Large intestine (tissue), 3 donors: Measurements from ENCODE around the gene GPC5. TPM values are rescaled to one million over a fixed set of nuclear protein-coding genes. Genes with fewer than 3 reads are reported as not detected.

Experiments
- DNase-seq, 2 donors: peaks; one replicate each; pipeline versions ENCODE4 v3.0.0 to v3.0.0-alpha.2; 2013
- H3K27ac ChIP-seq: one replicate; pipeline ENCODE4 v1.5.1; 2013; ENCODE audit warnings: low read length
- H3K27me3 ChIP-seq: 2 replicates; pipeline ENCODE4 v1.6.1; 2013; ENCODE audit warnings: low read length; ENCODE audit not compliant: control insufficient read depth, insufficient read depth
- H3K36me3 ChIP-seq: 2 replicates; pipeline ENCODE4 v1.6.1; 2013; ENCODE audit warnings: low read length; ENCODE audit not compliant: control insufficient read depth, insufficient read depth
- H3K4me1 ChIP-seq: one replicate; pipeline ENCODE4 v1.6.1; 2013; ENCODE audit warnings: low read length; ENCODE audit not compliant: control insufficient read depth, insufficient read depth
- H3K4me3 ChIP-seq: one replicate; pipeline ENCODE4 v1.5.1; 2013; ENCODE audit warnings: low read length
- H3K9me3 ChIP-seq: one replicate; pipeline ENCODE4 v1.6.1; 2013; ENCODE audit warnings: mild to moderate bottlenecking, low read depth, low read length, moderate library complexity; ENCODE audit not compliant: control insufficient read depth
- whole genome bisulfite sequencing: methylation state at CpG from one replicate; pipeline ENCODE4 v1.1.5; 2013; ENCODE audit warnings: low lambda C conversion rate; ENCODE audit not compliant: insufficient coverage; 5-methylcytosine and 5-hydroxymethylcytosine counted together
- polyA plus RNA-seq: library from polyadenylated mRNA; unstranded; fragments of 120-200 nt; gene quantifications from one replicate; pipeline ENCODE4 v1.2.1, GENCODE V29; 2013

Gene GPC5
- polyA plus RNA-seq, 1 donor, result 0.42 TPM

- no peak overlapping the region for H3K4me3 ChIP-seq
- 93% methylated on average over 2 of the region's 6 CpGs for WGBS
- no peaks in the 10 kb centered on the region for H3K9me3 ChIP-seq
- no peaks in the 10 kb centered on the region for H3K36me3 ChIP-seq
- H3K27me3 ChIP-seq, result no peaks in the 10 kb centered on the region
- H3K27ac ChIP-seq, result no peak overlapping the region
- DNase-seq, result no peak
- peaks cover 10% of the 10 kb centered on the region for H3K4me1 ChIP-seq
These were observed 328.2 kb downstream of the GPC5 start for GRCh38 chr13:91726671-91727070.

GRCh38 chr13:91729859-91730258 lies 331.4 kb downstream of the GPC5 start:
- no CpG with 5 or more reads among the region's 1 CpG for WGBS
- Histone ChIP-seq H3K9me3 (no peaks in the 10 kb centered on the region), H3K27me3 (no peaks in the 10 kb centered on the region), H3K4me1 (peaks cover 6% of the 10 kb centered on the region), H3K36me3 (no peaks in the 10 kb centered on the region), H3K4me3 (no peak overlapping the region), H3K27ac (no peak overlapping the region)
- no peak for DNase-seq

GRCh38 chr13:91739751-91740150 lies 341.3 kb downstream of the GPC5 start:
- Histone ChIP-seq H3K27me3 (no peaks in the 10 kb centered on the region), H3K9me3 (no peaks in the 10 kb centered on the region), H3K27ac (no peak overlapping the region), H3K4me1 (no peaks in the 10 kb centered on the region), H3K4me3 (no peak overlapping the region), H3K36me3 (no peaks in the 10 kb centered on the region)
- WGBS, result no CpG with 5 or more reads among the region's 2 CpGs
- DNase-seq, result no peak

GRCh38 chr13:91740756-91741155 lies 342.3 kb downstream of the GPC5 start:
- no peak overlapping the region for H3K4me3 ChIP-seq
- H3K27ac ChIP-seq, result no peak overlapping the region
- WGBS, result no CpG with 5 or more reads among the region's 2 CpGs
- no peaks in the 10 kb centered on the region for H3K36me3 ChIP-seq
- no peaks in the 10 kb centered on the region for H3K27me3 ChIP-seq
- no peak for DNase-seq
- H3K4me1 ChIP-seq, result no peaks in the 10 kb centered on the region
- H3K9me3 ChIP-seq, result no peaks in the 10 kb centered on the region

- no peak for DNase-seq
- no peaks in the 10 kb centered on the region for H3K27me3 ChIP-seq
- H3K9me3 ChIP-seq, result no peaks in the 10 kb centered on the region
- H3K27ac ChIP-seq, result no peak overlapping the region
- 100% methylated on average over 1 of the region's 2 CpGs for WGBS
- peaks cover 4% of the 10 kb centered on the region for H3K4me1 ChIP-seq
- no peaks in the 10 kb centered on the region for H3K36me3 ChIP-seq
- H3K4me3 ChIP-seq, result no peak overlapping the region
These were observed 343.5 kb downstream of the GPC5 start for GRCh38 chr13:91741925-91742324.

GRCh38 chr13:91744284-91744683 lies 345.9 kb downstream of the GPC5 start:
- H3K36me3 ChIP-seq, result no peaks in the 10 kb centered on the region
- H3K27me3 ChIP-seq, result no peaks in the 10 kb centered on the region
- H3K4me1 ChIP-seq, result peaks cover 4% of the 10 kb centered on the region
- no peak for DNase-seq
- H3K9me3 ChIP-seq, result no peaks in the 10 kb centered on the region
- no peak overlapping the region for H3K27ac ChIP-seq
- no peak overlapping the region for H3K4me3 ChIP-seq

GRCh38 chr13:91745967-91746366 lies 347.5 kb downstream of the GPC5 start:
- 44% methylated on average over 1 of the region's 3 CpGs for WGBS
- DNase-seq, result no peak

GRCh38 chr13:91747186-91747585 lies 348.8 kb downstream of the GPC5 start:
- Histone ChIP-seq H3K27me3 (no peaks in the 10 kb centered on the region), H3K4me3 (no peak overlapping the region), H3K4me1 (peaks cover 4% of the 10 kb centered on the region), H3K36me3 (no peaks in the 10 kb centered on the region), H3K9me3 (no peaks in the 10 kb centered on the region), H3K27ac (no peak overlapping the region)
- no CpG with 5 or more reads among the region's 2 CpGs for WGBS
- DNase-seq, result no peak

More at GRCh38 chr13:91745967-91746366, 347.5 kb downstream of the GPC5 start:
- H3K4me1 ChIP-seq, result peaks cover 4% of the 10 kb centered on the region
- H3K27me3 ChIP-seq, result no peaks in the 10 kb centered on the region
- no peaks in the 10 kb centered on the region for H3K9me3 ChIP-seq
- no peaks in the 10 kb centered on the region for H3K36me3 ChIP-seq
- no peak overlapping the region for H3K4me3 ChIP-seq
- H3K27ac ChIP-seq, result peak overlapping the region; percentile 9

GRCh38 chr13:91748416-91749089 lies 350.1 kb downstream of the GPC5 start:
- WGBS, result no CpG with 5 or more reads among the region's 4 CpGs
- Histone ChIP-seq H3K27me3 (no peaks in the 10 kb centered on the region), H3K9me3 (no peaks in the 10 kb centered on the region), H3K4me3 (no peak overlapping the region), H3K4me1 (peaks cover 4% of the 10 kb centered on the region), H3K27ac (no peak overlapping the region), H3K36me3 (no peaks in the 10 kb centered on the region)
- no peak for DNase-seq

GRCh38 chr13:91758724-91759123 lies 360.3 kb downstream of the GPC5 start:
- Histone ChIP-seq H3K27ac (no peak overlapping the region), H3K36me3 (no peaks in the 10 kb centered on the region), H3K27me3 (no peaks in the 10 kb centered on the region), H3K4me1 (no peaks in the 10 kb centered on the region), H3K4me3 (no peak overlapping the region), H3K9me3 (no peaks in the 10 kb centered on the region)
- 89% methylated on average over 1 of the region's 1 CpG for WGBS
- DNase-seq, result no peak

- Histone ChIP-seq H3K27me3 (no peaks in the 10 kb centered on the region), H3K4me3 (no peak overlapping the region), H3K36me3 (no peaks in the 10 kb centered on the region), H3K27ac (no peak overlapping the region), H3K4me1 (peaks cover 6% of the 10 kb centered on the region), H3K9me3 (no peaks in the 10 kb centered on the region)
- peak; percentile 52 to 66 for DNase-seq
- no CpG with 5 or more reads among the region's 4 CpGs for WGBS
These were observed 364.5 kb downstream of the GPC5 start for GRCh38 chr13:91762957-91763356.
